Endothelial cell of umbilical vein (primary cell): ENCODE data around the gene RASGRF1. TPM values are rescaled to one million over a fixed set of nuclear protein-coding genes. Genes with fewer than 3 reads are reported as not detected.

Experiments
- BruUV-seq: library from RNA; stranded (reverse); fragments of 400-500 nt; replicated peaks from 2 replicates; lab custom pipeline; 2021; lab: Mats Ljungman, UMichigan
- CTCF ChIA-PET: fragments of 300-600, 350-600 bp; sonication (Branson Sonifier 250); formaldehyde crosslinking; loops from one replicate; lab custom pipeline; 2021; ENCODE audit warnings: antibody characterized with exemption, inconsistent platforms; lab: Charles Lee
- POLR2A ChIA-PET: fragments of 300-600, 350-600 bp; sonication (Branson Sonifier 250); formaldehyde crosslinking; loops from one replicate; lab custom pipeline; 2021; ENCODE audit warnings: antibody characterized with exemption, inconsistent platforms; lab: Charles Lee
- DNase-seq: peaks from one replicate; pipeline ENCODE4 v3.0.0-alpha.2; 2011; ENCODE audit warnings: low read depth, low spot score
- FAIRE-seq: peaks from 2 replicates; lab custom pipeline; 2011; peaks lifted over from hg19 to GRCh38; lab: Jason Lieb, UNC
- H2AFZ ChIP-seq: 2 replicates; pipeline ENCODE4 v1.6.0; 2012; ENCODE audit warnings: low read depth, low read length, control low read depth, inconsistent platforms
- H3K27ac ChIP-seq: 2 replicates; pipeline ENCODE4 v1.5.1; 2011; ENCODE audit warnings: low read depth, mild to moderate bottlenecking, control low read depth, low read length, moderate library complexity; ENCODE audit not compliant: insufficient read depth
- H3K27me3 ChIP-seq, 2 experiments: 2 replicates each; pipeline versions ENCODE4 v1.6.0 to v1.6.1; 2011; ENCODE audit warnings: low read length in 2 of 2, mixed read lengths in 1 of 2; ENCODE audit not compliant: control insufficient read depth in 2 of 2, insufficient read depth in 2 of 2
- H3K36me3 ChIP-seq, 2 experiments: 2 replicates in 1 of 2; 3 replicates in 1 of 2; pipeline ENCODE4 v1.5.1; 2011; ENCODE audit warnings: low read length in 2 of 2, mild to moderate bottlenecking in 1 of 2, moderate library complexity in 1 of 2; ENCODE audit not compliant: control insufficient read depth in 2 of 2, insufficient read depth in 2 of 2; ENCODE audit errors: extremely low read depth in 1 of 2
- H3K4me1 ChIP-seq: 3 replicates; pipeline ENCODE4 v1.5.1; 2011; ENCODE audit warnings: mild to moderate bottlenecking, low read length; ENCODE audit not compliant: control insufficient read depth, insufficient read depth; ENCODE audit errors: extremely low read depth
- H3K4me2 ChIP-seq: 2 replicates; pipeline ENCODE4 v1.6.1; 2011; ENCODE audit warnings: low read length, control low read depth, mixed read lengths; ENCODE audit not compliant: insufficient read depth
- H3K4me3 ChIP-seq, 3 experiments: fragments of 200-600 bp in 1 of 3; sonication (generic), shearing (Covaris generic) in 1 of 3; replicated peaks in 1 of 3; 2 replicates each; pipeline ENCODE4 v1.5.1; 2011 to 2016; ENCODE audit warnings: control low read depth in 3 of 3, low read length in 3 of 3, mild to moderate bottlenecking in 2 of 3, inconsistent platforms in 1 of 3, low read depth in 1 of 3, moderate library complexity in 1 of 3; ENCODE audit not compliant: insufficient read depth in 1 of 3
- H3K79me2 ChIP-seq: 2 replicates; pipeline ENCODE4 v1.6.0; 2012; ENCODE audit warnings: low read length, inconsistent platforms; ENCODE audit not compliant: control insufficient read depth, insufficient read depth
- H3K9ac ChIP-seq: replicated peaks from 2 replicates; pipeline ENCODE3; 2011; ENCODE audit warnings: low read length, control low read depth; ENCODE audit not compliant: insufficient read depth; ENCODE audit errors: extremely low read depth
- H3K9me1 ChIP-seq: replicated peaks from 3 replicates; pipeline ENCODE4 v1.6.0; 2011; ENCODE audit warnings: mild to moderate bottlenecking, low read length; ENCODE audit not compliant: control insufficient read depth, insufficient read depth; ENCODE audit errors: extremely low read depth
- H3K9me3 ChIP-seq: replicated peaks from 2 replicates; pipeline ENCODE4 v1.5.1; 2012; ENCODE audit warnings: low read length, inconsistent platforms; ENCODE audit not compliant: control insufficient read depth, insufficient read depth
- H4K20me1 ChIP-seq: replicated peaks from 2 replicates; pipeline ENCODE3; 2011; ENCODE audit warnings: mild to moderate bottlenecking, low read length; ENCODE audit not compliant: control insufficient read depth, insufficient read depth; ENCODE audit errors: extremely low read depth
- CTCF ChIP-seq, 2 donors: IDR thresholded peaks; 1 replicate in 1 of 2; 2 replicates in 1 of 2; pipeline ENCODE4 v1.5.1; 2011; ENCODE audit warnings: low read length in 2 of 2, mild to moderate bottlenecking in 2 of 2, moderate library complexity in 2 of 2, control low read depth in 1 of 2, inconsistent platforms in 1 of 2, low read depth in 1 of 2; ENCODE audit not compliant: insufficient read depth in 1 of 2; ENCODE audit errors: extremely low read depth in 1 of 2
- EZH2 ChIP-seq: IDR thresholded peaks from 2 replicates; pipeline ENCODE4 v1.6.1; 2012; ENCODE audit warnings: borderline replicate concordance, low read depth, mild to moderate bottlenecking, moderate library complexity, low read length, inconsistent platforms; ENCODE audit not compliant: severe bottlenecking
- FOS ChIP-seq: IDR thresholded peaks from 2 replicates; pipeline ENCODE4 v1.6.1; 2011; ENCODE audit warnings: mild to moderate bottlenecking, low read length, moderate library complexity, borderline replicate concordance; ENCODE audit not compliant: insufficient read depth
- GATA2 ChIP-seq: IDR thresholded peaks from 2 replicates; pipeline ENCODE4 v1.7.0; 2011; ENCODE audit warnings: low read depth, mild to moderate bottlenecking, moderate library complexity, mixed read lengths, low read length; ENCODE audit not compliant: insufficient read length, insufficient read depth
- JUN ChIP-seq: IDR thresholded peaks from 2 replicates; pipeline ENCODE4 v1.6.1; 2011; ENCODE audit warnings: borderline replicate concordance, low read depth; ENCODE audit not compliant: insufficient read length, insufficient read depth
- MAX ChIP-seq: IDR thresholded peaks from 2 replicates; pipeline ENCODE4 v1.6.1; 2011; ENCODE audit not compliant: insufficient read depth, insufficient read length
- MYC ChIP-seq: IDR thresholded peaks from one replicate; pipeline ENCODE4 v1.6.1; 2011; ENCODE audit warnings: mild to moderate bottlenecking, low read depth, low read length
- POLR2A ChIP-seq: IDR thresholded peaks from 2 replicates; pipeline ENCODE4 v1.6.1; 2012; ENCODE audit warnings: low read depth, mild to moderate bottlenecking, control low read depth, low read length
- POLR2AphosphoS5 ChIP-seq: IDR thresholded peaks from 2 replicates; pipeline ENCODE4 v1.6.1; 2012; ENCODE audit warnings: low read depth, mild to moderate bottlenecking, control low read depth, low read length, moderate library complexity; ENCODE audit not compliant: insufficient read depth
- dilution Hi-C: fragments of 300-500 bp; cut with MboI; formaldehyde crosslinking; loops from one replicate; pipeline ENCODE4 v1.15.0; 2019; ENCODE audit warnings: low sequenced_read_pairs; ENCODE audit not compliant: extremely low pct_ligation_motif_present
- intact Hi-C: fragments of 100-400 bp; cut with micrococcal nuclease; formaldehyde crosslinking; loops from one replicate; pipeline ENCODE4 v1.10.0; 2022
- polyA plus RNA-seq, 4 experiments: library from polyadenylated mRNA; depleted of rRNA in 3 of 4; stranded (reverse) in 3 of 4; unstranded in 1 of 4; fragments of >200 nt; gene quantifications; 2 replicates each; pipeline versions ENCODE4 v1.2.1 to v1.2.3, GENCODE V29; 2011 to 2012; ENCODE audit warnings: missing spikeins in 1 of 4
- total RNA-seq: library from RNA; stranded (reverse); gene quantifications from 2 replicates; pipeline ENCODE4 v1.2.3, GENCODE V29; 2021

Gene RASGRF1
- total and polyA plus RNA-seq, 2 donors (not counting 3 experiments of a cell fraction or from before 2014, with no cell fraction given): 0.04 TPM; not detected in 1

DNA sequence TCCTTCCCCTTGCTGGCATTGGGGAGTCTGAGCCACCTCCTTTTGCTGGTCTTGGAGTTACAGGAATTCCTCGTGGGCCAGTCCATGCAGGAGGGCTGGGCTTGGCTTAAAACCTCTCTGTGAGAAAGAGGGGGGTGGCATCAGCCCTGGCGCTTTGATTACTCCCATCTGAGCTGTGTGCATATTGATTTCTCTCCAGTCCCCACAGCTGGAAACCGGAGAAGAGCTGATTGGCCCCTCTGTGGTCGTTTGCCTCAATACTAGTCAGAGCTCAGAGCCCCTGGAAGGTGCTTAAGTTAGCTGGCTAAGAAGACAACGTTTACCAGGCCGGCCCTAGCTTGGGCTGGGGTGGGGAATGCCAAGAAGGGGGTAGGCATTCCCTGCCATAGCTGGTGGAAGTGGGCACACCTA is 4.0 kb upstream of the RASGRF1 start:
- H3K36me3 ChIP-seq: no peaks in the 10 kb centered on the region
- BruUV-seq: no TSS peak
- TF ChIP-seq EZH2 (no peak), MYC (no peak), CTCF (IDR thresholded peaks at IDR 0.05; ENCODE audit: extremely low read depth in 1 of 2, insufficient read depth in 1 of 2, low read depth in 1 of 2, low read length in 2 of 2) (no peak), JUN (no peak), GATA2 (no peak), FOS (no peak), MAX (no peak), POLR2AphosphoS5 (no peak), POLR2A (no peak)
- peaks cover 16 to 20% of the 10 kb centered on the region in 2 experiments for H3K27me3 ChIP-seq
- no peaks in the 10 kb centered on the region for H3K79me2 ChIP-seq
- H2AFZ ChIP-seq: no peak overlapping the region
- H3K9ac ChIP-seq: no peak overlapping the region
- no peak overlapping the region for H3K4me3 ChIP-seq
- H3K27ac ChIP-seq: no peak overlapping the region
- H3K4me2 ChIP-seq: no peak overlapping the region
- no peaks in the 10 kb centered on the region for H4K20me1 ChIP-seq
- no peak for DNase-seq
- no peaks in the 10 kb centered on the region for H3K9me1 ChIP-seq
- intact Hi-C loops: no loop called here
- FAIRE-seq: no peak
- dilution Hi-C loops: no loop called here
- POLR2A ChIA-PET: no interaction called here
- H3K4me1 ChIP-seq: no peaks in the 10 kb centered on the region
- CTCF ChIA-PET: interaction anchor here (1.3 to 1.9 kb wide), 3 partner anchors 13 to 90 kb away, joined by 3 to 7 read pairs (median 4); no protein-coding TSS in a partner anchor
- no peaks in the 10 kb centered on the region for H3K9me3 ChIP-seq
